Measurements from ENCODE around the gene USP43.
A peak's percentile ranks its signal among the peaks of the same experiment; 100 is the strongest.
"Not testable (repeated sequence)": the region's sequence is repeated elsewhere in the genome, so short reads cannot be mapped to it uniquely, and the experiment has no call there.

USP43 gene

GRCh38 chr17:9644910-9645751 lies at the start of gene USP43:
USP43 (plus strand) TSS chr17:9645517; CDS start chr17:9645633, 116 bp downstream.
- peak within 1 kb of the TSS; percentile 65 for H3K4me3 ChIP-seq (replicated peaks; ENCODE audit: low read depth, low read length)
- no peak for TF ChIP-seq CTCF (IDR thresholded peaks at IDR 0.05; ENCODE audit: low read depth, low read length, missing control alignments)
- no peak for DNase-seq (ENCODE audit: extremely low read depth, low read depth)

- DNase-seq (ENCODE audit: extremely low read depth, low read depth) = not testable (repeated sequence)
Measured at GRCh38 chr17:9597638-9598037, 47.7 kb upstream of the USP43 start.

GRCh38 chr17:9598661-9599060 lies 46.7 kb upstream of the USP43 start:
- no peak for DNase-seq (ENCODE audit: extremely low read depth, low read depth)
- TF ChIP-seq CTCF (IDR thresholded peaks at IDR 0.05; ENCODE audit: low read depth, low read length, missing control alignments) = no peak
- H3K4me3 ChIP-seq (replicated peaks; ENCODE audit: low read depth, low read length) = no peak overlapping the region

More at GRCh38 chr17:9597638-9598037, 47.7 kb upstream of the USP43 start:
- H3K4me3 ChIP-seq (replicated peaks; ENCODE audit: low read depth, low read length) = not testable (repeated sequence)

- not testable (repeated sequence) for DNase-seq (ENCODE audit: extremely low read depth, low read depth); H3K4me3 ChIP-seq (replicated peaks; ENCODE audit: low read depth, low read length)
Measured at GRCh38 chr17:9604583-9604982, 40.7 kb upstream of the USP43 start.

- DNase-seq (ENCODE audit: extremely low read depth, low read depth) = no peak
- no peak overlapping the region for H3K4me3 ChIP-seq (replicated peaks; ENCODE audit: low read depth, low read length)
- TF ChIP-seq CTCF (IDR thresholded peaks at IDR 0.05; ENCODE audit: low read depth, low read length, missing control alignments) = no peak
Measured at GRCh38 chr17:9606453-9606852, 38.9 kb upstream of the USP43 start.

- not testable (repeated sequence) for H3K4me3 ChIP-seq (replicated peaks; ENCODE audit: low read depth, low read length); DNase-seq (ENCODE audit: extremely low read depth, low read depth)
Measured at GRCh38 chr17:9607058-9607457, 38.3 kb upstream of the USP43 start.

- DNase-seq (ENCODE audit: extremely low read depth, low read depth) = no peak
- no peak for TF ChIP-seq CTCF (IDR thresholded peaks at IDR 0.05; ENCODE audit: low read depth, low read length, missing control alignments)
- no peak overlapping the region for H3K4me3 ChIP-seq (replicated peaks; ENCODE audit: low read depth, low read length)
Measured at GRCh38 chr17:9611557-9611956, 33.8 kb upstream of the USP43 start.

GRCh38 chr17:9612006-9612405 lies 33.3 kb upstream of the USP43 start:
- no peak for DNase-seq (ENCODE audit: extremely low read depth, low read depth)
- H3K4me3 ChIP-seq (replicated peaks; ENCODE audit: low read depth, low read length) = no peak overlapping the region
- no peak for TF ChIP-seq CTCF (IDR thresholded peaks at IDR 0.05; ENCODE audit: low read depth, low read length, missing control alignments)

Measured in HFF-Myc (cell line).